Motor neuron (in vitro differentiated cells): ENCODE data around the gene DUSP19. TPM values are rescaled to one million over a fixed set of nuclear protein-coding genes. Genes with fewer than 3 reads are reported as not detected.
A peak's percentile ranks its signal among the peaks of the same experiment; 100 is the strongest.
"Not testable (repeated sequence)": the region's sequence is repeated elsewhere in the genome, so short reads cannot be mapped to it uniquely, and the experiment has no call there.

Experiments used
- ATAC-seq, 8 experiments: fragments of 200-7000 bp; cut with Tn5 transposase; replicated peaks in 6 of 8; 2 replicates each; pipeline ENCODE4 v1.8.0; 2021; ENCODE audit warnings: mild to moderate bottlenecking in 8 of 8, moderate library complexity in 8 of 8
- H3K27ac ChIP-seq, 2 donors: fragments of 250-450 bp; sonication (Bioruptor Pico); 2 replicates each; pipeline ENCODE4 v1.9.0; 2021; ENCODE audit warnings: antibody characterized with exemption in 2 of 2, mild to moderate bottlenecking in 2 of 2, moderate library complexity in 1 of 2
- H3K4me1 ChIP-seq, 2 donors: fragments of 250-450 bp; sonication (Bioruptor Pico); replicated peaks in 1 of 2; 2 replicates each; pipeline ENCODE4 v1.6.1; 2021; ENCODE audit warnings: antibody characterized with exemption in 2 of 2, mild to moderate bottlenecking in 2 of 2, moderate library complexity in 1 of 2
- H3K4me3 ChIP-seq, 5 donors: fragments of 250-450 bp; sonication (Bioruptor Pico); 2 replicates each; pipeline ENCODE4 v1.9.0; 2021; ENCODE audit warnings: antibody characterized with exemption in 5 of 5, mild to moderate bottlenecking in 5 of 5, moderate library complexity in 4 of 5
- WGBS, 10 experiments: fragments of 450-650 bp; shearing (Covaris generic); methylation state at CpG; one replicate each; pipeline ENCODE4 v1.0.0; 2022; 5-methylcytosine and 5-hydroxymethylcytosine counted together
- in situ Hi-C, 9 experiments: fragments of 400-800 bp; cut with MboI; loops; one replicate each; pipeline ENCODE4 v1.15.0; 2021; ENCODE audit warnings: low sequenced_read_pairs in 9 of 9, low pct_unique_long_range_greater_than_20kb in 2 of 9; ENCODE audit not compliant: unreplicated experiment in 9 of 9
- total RNA-seq, 8 experiments: library from RNA; unstranded; fragments of 300-600 nt; gene quantifications; 2 replicates each; pipeline versions ENCODE4 v1.2.3 to v1.2.4, GENCODE V29; 2022

The DUSP19 gene
- total RNA-seq, 8 experiments from 2014 or later = 2.1 to 5.6 (median 3.5) TPM

GRCh38 chr2:183040604-183041003 lies 37.9 kb upstream of the DUSP19 start:
- no peak overlapping the region for H3K4me3 ChIP-seq
- in situ Hi-C loops = no loop called here
- 100% methylated on average over 1 to 2 of the region's 2 CpGs; no CpG with 5 or more reads in 7 of the 10 experiments for WGBS, 10 experiments
- ATAC-seq = no peak
- H3K4me1 ChIP-seq = peaks cover 0 to 7% of the 10 kb centered on the region in 2 donors
- no peak overlapping the region for H3K27ac ChIP-seq

DNA sequence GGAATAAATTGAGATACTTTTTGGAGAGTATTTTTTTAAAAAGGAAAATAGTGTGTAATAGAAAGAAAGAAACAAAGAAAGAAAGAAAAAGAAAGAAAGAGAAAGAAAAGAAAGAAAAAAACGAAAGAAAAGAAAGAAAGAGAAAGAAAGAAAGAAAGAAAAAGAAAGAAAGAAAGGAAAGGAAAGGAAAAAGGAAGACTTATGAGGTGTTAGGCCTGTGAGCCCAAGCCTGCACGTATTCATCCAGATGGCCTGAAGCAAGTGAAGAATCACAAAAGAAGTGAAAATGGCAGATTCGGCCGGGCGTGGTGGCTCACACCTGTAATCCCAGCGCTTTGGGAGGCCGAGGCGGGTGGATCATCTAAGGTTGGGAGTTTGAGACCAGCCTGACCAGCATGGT lies 35.0 kb upstream of the DUSP19 start:
- ATAC-seq, H3K27ac ChIP-seq, H3K4me3 ChIP-seq, H3K4me1 ChIP-seq, in situ Hi-C loops: not testable (repeated sequence)
- WGBS, 10 experiments = 25 to 89% (median 74%) methylated on average over 2 to 8 of the region's 8 CpGs

GRCh38 chr2:183047486-183048125 lies 30.9 kb upstream of the DUSP19 start:
- WGBS, 10 experiments = 65 to 100% (median 93%) methylated on average over 1 to 5 of the region's 5 CpGs; no CpG with 5 or more reads in 1 of the 10 experiments
- ATAC-seq, H3K27ac ChIP-seq, in situ Hi-C loops, H3K4me3 ChIP-seq, H3K4me1 ChIP-seq: not testable (repeated sequence)

DNA sequence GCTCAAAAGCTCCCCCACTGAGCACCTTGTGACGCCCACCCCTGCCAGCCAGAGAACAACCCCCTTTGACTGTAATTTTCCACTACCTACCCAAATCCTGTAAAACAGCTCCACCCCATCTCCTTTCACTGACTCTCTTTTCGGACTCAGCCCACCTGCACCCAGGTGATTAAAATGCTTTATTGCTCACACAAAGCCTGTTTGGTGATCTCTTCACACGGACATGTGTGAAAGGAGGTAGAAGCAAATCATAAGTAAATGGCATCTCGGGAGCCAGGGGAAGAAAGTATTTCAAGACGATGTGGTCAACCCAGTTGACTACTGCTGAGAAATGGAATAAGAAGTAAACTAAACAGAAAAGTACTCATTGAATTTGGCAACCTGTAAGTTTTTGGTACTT lies 29.1 kb upstream of the DUSP19 start:
- Histone ChIP-seq H3K27ac (no peak overlapping the region), H3K4me3 (no peak overlapping the region), H3K4me1 (no peaks in the 10 kb centered on the region)
- WGBS, 10 experiments = 22 to 100% (median 76%) methylated on average over 1 to 5 of the region's 5 CpGs; no CpG with 5 or more reads in 3 of the 10 experiments
- in situ Hi-C loops = no loop called here
- ATAC-seq = no peak

DNA sequence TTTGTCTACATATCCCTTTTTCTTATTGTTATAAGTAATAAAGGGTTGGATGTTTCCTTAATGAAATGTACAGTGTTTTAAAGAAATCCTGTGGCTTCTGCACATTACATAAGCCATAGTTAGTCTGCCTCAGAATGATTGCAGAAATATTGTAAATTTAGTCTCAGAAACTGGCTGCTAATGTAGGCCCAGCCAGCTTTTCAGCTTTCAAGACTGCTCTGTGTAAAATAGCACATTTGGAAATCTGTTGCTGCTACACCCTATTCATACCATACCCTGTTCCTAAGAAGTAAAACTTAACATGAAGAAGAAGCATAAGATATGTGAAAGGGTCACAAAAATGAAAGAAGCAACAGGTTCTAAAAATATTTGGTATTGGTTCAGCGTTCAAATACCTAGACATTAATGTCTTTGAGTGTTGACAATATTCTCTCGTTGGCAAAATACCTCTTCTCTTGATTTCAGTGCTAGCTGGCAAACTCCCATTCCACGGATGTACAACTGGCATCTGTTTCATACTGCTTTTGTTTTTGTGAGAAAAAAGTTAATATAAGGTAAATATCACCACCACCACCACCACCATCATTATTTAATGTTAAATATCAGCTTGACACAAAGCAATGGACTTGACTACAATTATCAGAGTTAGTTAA lies 21.1 kb upstream of the DUSP19 start:
- Histone ChIP-seq H3K4me3 (no peak overlapping the region), H3K27ac (no peak overlapping the region), H3K4me1 (no peaks in the 10 kb centered on the region)
- in situ Hi-C loops = no loop called here
- WGBS, 10 experiments = 17 to 100% (median 68%) methylated on average over 1 to 3 of the region's 3 CpGs; no CpG with 5 or more reads in 1 of the 10 experiments
- ATAC-seq = no peak

DNA sequence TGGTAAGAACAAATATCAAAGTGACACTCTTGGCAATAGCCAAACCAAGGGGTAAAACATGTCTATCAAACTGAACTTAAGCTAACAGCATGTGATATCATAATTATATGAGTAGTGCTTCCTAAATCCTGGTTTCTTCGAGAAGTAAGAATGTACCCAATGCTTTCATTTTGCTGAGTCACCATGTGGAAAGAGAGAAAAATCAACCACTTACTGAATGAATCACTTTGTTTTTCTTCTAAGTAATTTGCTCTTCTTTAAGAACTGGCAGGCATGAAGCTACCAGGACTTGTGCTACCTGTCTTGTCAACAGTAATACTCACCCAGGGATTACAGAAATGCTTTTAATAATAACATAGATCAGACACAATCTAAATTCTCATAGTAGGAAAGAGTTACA lies 19.0 kb upstream of the DUSP19 start:
- Histone ChIP-seq H3K27ac (no peak overlapping the region), H3K4me1 (peaks cover 0 to 9% of the 10 kb centered on the region in 2 donors), H3K4me3 (no peak overlapping the region)
- 0 to 100% (median 59%) methylated on average over 1 of the region's 1 CpG; no CpG with 5 or more reads in 2 of the 10 experiments for WGBS, 10 experiments
- in situ Hi-C loops = no loop called here
- ATAC-seq = peak in 2 of 8 experiments; percentile 29 to 39

DNA sequence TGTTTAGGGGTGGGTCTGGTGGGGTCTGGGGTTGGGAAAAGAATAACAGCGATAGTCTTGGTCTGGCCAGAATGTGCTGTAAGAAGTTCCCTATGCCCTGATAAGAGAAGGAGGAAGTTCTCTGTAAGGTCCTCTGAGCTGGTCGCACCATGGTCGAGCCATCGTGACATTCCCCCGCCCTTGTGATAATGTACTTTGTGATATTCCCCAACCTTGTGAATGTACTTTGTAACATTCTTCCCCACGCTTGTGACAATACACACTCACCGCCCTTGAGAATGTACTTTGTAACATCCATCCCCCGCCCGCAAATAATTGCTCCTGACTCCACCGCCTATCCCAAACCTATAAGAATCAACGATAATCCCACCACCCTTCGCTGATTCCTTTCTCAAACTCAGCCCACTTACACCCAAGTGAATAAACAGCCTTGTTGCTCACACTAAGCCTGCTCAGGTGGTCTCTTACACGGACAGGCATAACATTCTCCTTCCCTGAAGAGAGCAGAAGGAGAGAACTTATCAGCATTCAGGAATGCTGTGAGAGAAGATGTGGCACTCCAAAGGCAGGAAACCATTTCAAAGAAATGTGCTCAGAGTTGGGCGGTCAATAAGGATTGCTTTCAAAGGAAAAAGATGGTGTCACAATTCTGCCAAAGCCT lies 17.8 kb upstream of the DUSP19 start:
- ATAC-seq = no peak
- in situ Hi-C loops = no loop called here

GRCh38 chr2:183063083-183063482 lies 15.5 kb upstream of the DUSP19 start:
- Histone ChIP-seq H3K4me1 (peaks cover 0 to 9% of the 10 kb centered on the region in 2 donors), H3K27ac (no peak overlapping the region), H3K4me3 (no peak overlapping the region)
- in situ Hi-C loops = no loop called here
- ATAC-seq = peak in 7 of 8 experiments; percentile 46 to 96 (median 85)
- 0 to 60% (median 8%) methylated on average over 1 to 2 of the region's 2 CpGs; no CpG with 5 or more reads in 1 of the 10 experiments for WGBS, 10 experiments

More for the DNA sequence above, 17.8 kb upstream of the DUSP19 start:
- WGBS, 10 experiments = 80 to 100% (median 95%) methylated on average over 1 to 11 of the region's 14 CpGs; no CpG with 5 or more reads in 1 of the 10 experiments
- Histone ChIP-seq H3K4me1 (peaks cover 0 to 9% of the 10 kb centered on the region in 2 donors), H3K27ac (no peak overlapping the region), H3K4me3 (no peak overlapping the region)

DNA sequence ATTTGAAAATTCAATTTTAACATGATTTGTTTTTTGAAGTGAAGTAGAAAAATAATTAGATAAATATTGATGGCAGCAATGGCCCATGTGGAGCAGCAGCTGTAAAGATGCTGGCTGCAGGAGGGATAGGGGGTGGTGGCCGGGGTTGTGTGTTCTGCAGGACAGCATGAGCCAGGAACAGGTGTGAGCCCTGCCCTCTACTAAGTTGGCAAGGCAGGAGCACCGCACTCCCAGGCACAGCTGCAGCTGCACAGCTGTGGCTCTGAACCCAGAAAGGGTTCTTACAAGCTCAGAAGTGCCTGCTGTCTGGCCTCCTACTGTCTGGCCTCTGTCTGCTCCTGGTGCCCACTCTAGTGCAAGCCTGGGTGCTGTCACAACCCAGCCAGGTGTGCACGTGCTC lies 10.0 kb upstream of the DUSP19 start:
- WGBS, 10 experiments = 20 to 100% (median 50%) methylated on average over 1 to 2 of the region's 3 CpGs; no CpG with 5 or more reads in 3 of the 10 experiments

DNA sequence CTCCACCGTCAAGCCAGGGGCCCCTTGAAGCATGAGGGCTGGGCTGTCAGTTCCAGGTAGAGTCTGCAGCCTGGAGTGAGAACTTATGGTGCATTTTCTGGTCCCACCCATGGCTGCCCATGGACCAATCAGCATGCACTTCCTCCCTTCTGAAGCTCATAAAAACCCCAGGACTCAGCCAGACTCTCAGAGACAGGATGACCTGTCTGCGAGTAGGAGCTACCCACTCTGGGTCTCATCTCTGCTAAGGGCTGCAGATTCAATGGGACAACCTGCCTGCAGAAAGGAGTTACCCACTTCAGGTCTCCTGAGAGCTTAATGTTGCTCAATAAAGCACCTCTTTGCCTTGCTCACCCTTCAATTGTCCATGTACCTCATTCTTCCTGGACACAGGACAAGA lies 9.4 kb upstream of the DUSP19 start:
- H3K4me1 ChIP-seq = no peaks in the 10 kb centered on the region
- ATAC-seq = peak in 1 of 8 experiments; percentile 20
- WGBS, 10 experiments = 67 to 100% (median 90%) methylated on average over 1 of the region's 2 CpGs; no CpG with 5 or more reads in 6 of the 10 experiments
- H3K4me3 ChIP-seq = no peak overlapping the region
- no peak overlapping the region for H3K27ac ChIP-seq
- in situ Hi-C loops = no loop called here

More for the DNA sequence above, 10.0 kb upstream of the DUSP19 start:
- no peak for ATAC-seq
- Histone ChIP-seq H3K4me3 (no peak overlapping the region), H3K27ac (no peak overlapping the region), H3K4me1 (no peaks in the 10 kb centered on the region)
- in situ Hi-C loops = no loop called here

DNA sequence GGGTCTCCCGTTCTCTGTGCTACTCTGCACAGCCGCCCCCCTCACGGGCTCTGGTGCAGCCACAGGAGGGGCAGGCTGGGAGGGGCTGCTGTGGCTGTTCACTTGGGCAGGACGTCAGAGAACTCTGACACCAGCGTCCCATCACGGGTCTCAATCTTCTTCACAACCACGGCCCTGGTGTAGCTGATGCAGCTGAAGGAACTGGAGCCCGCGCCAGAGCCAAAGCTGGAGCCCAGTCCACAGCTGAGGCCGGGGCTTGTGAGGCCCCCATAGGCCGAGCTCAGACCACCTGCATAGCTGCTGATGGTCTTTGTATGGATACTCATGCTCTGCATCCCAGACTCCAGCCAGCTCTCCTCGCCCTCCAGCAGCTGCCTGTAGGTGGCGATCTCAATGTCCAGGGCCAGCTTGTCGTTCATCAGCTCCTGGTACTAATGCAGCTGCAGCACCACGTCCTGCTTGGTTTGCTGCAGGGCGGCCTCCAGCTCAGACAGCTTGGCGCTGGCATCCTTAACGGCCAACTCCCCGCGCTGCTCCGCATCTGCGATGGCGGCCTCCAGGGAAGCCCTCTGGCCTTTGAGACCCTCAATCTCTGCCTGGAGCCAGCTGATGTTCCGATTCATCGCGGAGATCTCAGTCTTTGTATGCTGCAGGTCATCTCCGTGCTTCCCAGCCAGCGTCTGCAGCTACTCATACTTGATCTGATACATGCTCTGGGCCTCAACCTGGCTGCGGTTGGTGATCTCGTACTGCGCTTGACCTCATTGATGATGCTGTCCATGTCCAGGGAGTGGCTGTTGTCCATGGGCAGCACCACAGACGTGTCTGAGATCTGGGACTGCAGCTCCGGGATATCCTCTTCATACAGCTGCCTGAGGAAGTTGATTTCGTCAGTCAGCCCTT lies 7.4 kb upstream of the DUSP19 start:
- Histone ChIP-seq H3K4me1 (no peaks in the 10 kb centered on the region), H3K27ac (no peak overlapping the region), H3K4me3 (no peak overlapping the region)
- in situ Hi-C loops = no loop called here
- peak in 2 of 8 experiments; percentile 81 to 91 for ATAC-seq
- 51 to 100% (median 88%) methylated on average over 2 to 18 of the region's 34 CpGs; no CpG with 5 or more reads in 2 of the 10 experiments for WGBS, 10 experiments

DNA sequence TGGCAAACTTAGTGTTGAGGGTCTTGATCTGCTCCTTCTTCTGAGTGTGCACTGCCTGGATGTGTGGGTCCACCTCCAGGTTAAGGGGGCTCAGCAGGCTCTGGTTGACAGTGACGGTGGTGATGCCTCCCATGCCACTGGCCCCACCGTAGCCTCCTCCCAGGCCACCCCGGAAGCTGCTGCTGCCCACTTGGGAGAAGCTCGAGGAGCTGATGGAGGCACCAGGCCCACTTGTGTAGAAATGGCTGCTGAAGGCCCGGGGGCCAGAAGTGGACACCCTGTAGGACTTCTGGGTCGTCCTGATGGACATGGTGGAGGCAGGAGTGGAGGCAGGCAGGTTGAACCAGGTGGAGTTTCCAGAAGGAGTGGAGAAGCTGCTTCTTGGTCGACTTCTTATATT lies 6.4 kb upstream of the DUSP19 start:
- in situ Hi-C loops = no loop called here
- H3K4me3 ChIP-seq = no peak overlapping the region
- H3K27ac ChIP-seq = no peak overlapping the region
- 0 to 100% (median 92%) methylated on average over 1 to 3 of the region's 7 CpGs; no CpG with 5 or more reads in 6 of the 10 experiments for WGBS, 10 experiments
- no peaks in the 10 kb centered on the region for H3K4me1 ChIP-seq
- no peak for ATAC-seq
